Caco-2 (cell line): ENCODE measurements around the gene LY6G5B. TPM values are rescaled to one million over a fixed set of nuclear protein-coding genes. Genes with fewer than 3 reads are reported as not detected.

Experiments used
- BruUV-seq: library from RNA; stranded (reverse); fragments of 400-500 nt; replicated peaks from 2 replicates; lab custom pipeline; 2021; lab: Mats Ljungman, UMichigan
- CTCF ChIA-PET: fragments of 300-600 bp; sonication (Branson Sonifier 250); formaldehyde crosslinking; loops from one replicate; lab custom pipeline; 2022; ENCODE audit warnings: antibody characterized with exemption; lab: Charles Lee
- POLR2A ChIA-PET: fragments of 300-600 bp; sonication (Branson Sonifier 250); formaldehyde crosslinking; loops from one replicate; lab custom pipeline; 2022; ENCODE audit warnings: antibody characterized with exemption; lab: Charles Lee
- DNase-seq, 2 experiments: peaks; one replicate each; pipeline versions ENCODE4 v3.0.0 to v3.0.0-alpha.2; 2020 to 2022
- H3K27me3 ChIP-seq: replicated peaks from 2 replicates; pipeline ENCODE4 v1.6.0; 2011; ENCODE audit warnings: low read length; ENCODE audit not compliant: control insufficient read depth, insufficient read depth
- H3K36me3 ChIP-seq: 2 replicates; pipeline ENCODE4 v1.5.1; 2011; ENCODE audit warnings: low read length; ENCODE audit not compliant: control insufficient read depth, insufficient read depth
- H3K4me1 ChIP-seq: fragments of 250-450 bp; sonication (Bioruptor Pico); 2 replicates; pipeline ENCODE4 v1.5.1; 2020; ENCODE audit warnings: mild to moderate bottlenecking
- H3K4me3 ChIP-seq: 2 replicates; pipeline ENCODE4 v1.5.1; 2011; ENCODE audit warnings: low read depth, mild to moderate bottlenecking, control low read depth, low read length
- H3K9me3 ChIP-seq: fragments of 250-450 bp; sonication (Bioruptor Pico); 2 replicates; pipeline ENCODE4 v1.5.1; 2020; ENCODE audit warnings: mild to moderate bottlenecking, moderate library complexity
- H3K27ac Mint-ChIP-seq: one replicate; pipeline ENCODE4 v1.8.0; 2022; ENCODE audit warnings: mixed read lengths; ENCODE audit not compliant: unreplicated experiment
- H3K27me3 Mint-ChIP-seq: one replicate; pipeline ENCODE4 v1.8.0; 2022; ENCODE audit warnings: mixed read lengths; ENCODE audit not compliant: insufficient read depth, unreplicated experiment
- H3K36me3 Mint-ChIP-seq: one replicate; pipeline ENCODE4 v1.8.0; 2022; ENCODE audit warnings: mild to moderate bottlenecking, mixed read lengths; ENCODE audit not compliant: insufficient read depth, unreplicated experiment
- H3K4me1 Mint-ChIP-seq: one replicate; pipeline ENCODE4 v1.8.0; 2022; ENCODE audit warnings: low read depth, mixed read lengths; ENCODE audit not compliant: unreplicated experiment
- H3K4me3 Mint-ChIP-seq: one replicate; pipeline ENCODE4 v1.8.0; 2022; ENCODE audit warnings: mild to moderate bottlenecking, moderate library complexity, mixed read lengths; ENCODE audit not compliant: unreplicated experiment
- H3K9me3 Mint-ChIP-seq: one replicate; pipeline ENCODE4 v1.8.0; 2022; ENCODE audit warnings: mixed read lengths; ENCODE audit not compliant: unreplicated experiment
- CTCF ChIP-seq, 2 experiments: fragments of 200-600 bp in 1 of 2; IDR thresholded peaks; 1 replicate in 1 of 2; 2 replicates in 1 of 2; pipeline versions ENCODE4 v1.5.1 to v1.8.0; 2011 to 2022; ENCODE audit warnings: antibody characterized with exemption in 1 of 2, control low read depth in 1 of 2, inconsistent platforms in 1 of 2, low read depth in 1 of 2, low read length in 1 of 2, mild to moderate bottlenecking in 1 of 2, moderate library complexity in 1 of 2; ENCODE audit not compliant: insufficient read depth in 1 of 2, severe bottlenecking in 1 of 2, unreplicated experiment in 1 of 2
- intact Hi-C: fragments of 100-400 bp; cut with micrococcal nuclease; formaldehyde crosslinking; loops from one replicate; pipeline ENCODE4 v1.10.0; 2022; ENCODE audit not compliant: unreplicated experiment
- total RNA-seq: library from RNA; stranded (reverse); gene quantifications from 2 replicates; pipeline ENCODE4 v1.2.3, GENCODE V29; 2022

Gene LY6G5B
- total RNA-seq, 1 experiment from 2014 or later, result 17.5 TPM

DNA sequence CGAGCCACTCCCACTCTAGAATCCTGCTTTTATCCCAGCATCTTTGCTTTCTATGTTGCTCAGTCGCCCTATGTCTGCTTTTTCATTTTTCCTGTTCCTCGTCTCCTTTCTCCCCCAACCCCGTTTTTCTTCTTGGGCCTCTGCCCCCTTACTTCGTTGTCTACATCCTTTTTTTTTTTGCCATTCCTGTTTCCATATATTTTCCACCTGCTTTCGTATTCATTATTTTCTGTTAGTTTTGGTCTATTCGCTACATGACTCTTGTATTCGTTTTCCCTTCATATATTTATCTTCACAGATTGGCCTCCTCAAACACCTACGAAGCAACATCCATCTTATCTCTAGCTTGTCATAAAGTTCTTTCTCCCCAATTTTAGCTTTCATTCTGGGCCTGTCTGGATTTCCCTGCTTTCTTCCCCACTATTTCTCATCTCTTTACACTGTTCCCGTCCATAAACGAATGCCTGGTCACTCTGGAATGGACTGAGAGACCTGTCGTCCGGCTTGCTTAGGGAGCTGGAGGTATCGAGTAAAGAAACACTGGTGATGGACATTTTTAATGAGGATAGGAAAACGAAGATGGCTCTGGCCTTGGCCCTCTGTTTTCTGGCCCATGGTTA is 48.3 kb upstream of the LY6G5B start:
- ChIA-PET CTCF (interaction anchor here (1.0 kb wide), 1 partner anchor 36 kb away, joined by 3 read pairs; the partner anchor contains the start of gene LST1), POLR2A (interaction anchor here (0.5 to 1.8 kb wide), 4 partner anchors 31 to 43 kb away, joined by 3 to 13 read pairs (median 4); partner anchors contain the start of genes APOM, BAG6, C6orf47 and GPANK1)
- H3K27me3 ChIP-seq, result no peaks in the 10 kb centered on the region
- BruUV-seq, result TSS peak; percentile 62
- intact Hi-C loops, result loop anchor here (2.0 kb wide), 1 partner anchor 31 kb away; the partner anchor contains the start of gene BAG6
- Mint-ChIP-seq H3K9me3 (no peaks in the 10 kb centered on the region), H3K4me1 (peaks cover 12% of the 10 kb centered on the region), H3K4me3 (peak overlapping the region; percentile 83), H3K36me3 (peaks cover 62% of the 10 kb centered on the region), H3K27ac (peak overlapping the region; percentile 99), H3K27me3 (no peaks in the 10 kb centered on the region)
- peaks cover 9% of the 10 kb centered on the region for H3K4me1 ChIP-seq
- H3K36me3 ChIP-seq, result peaks cover 16% of the 10 kb centered on the region
- DNase-seq, result no peak
- TF ChIP-seq CTCF (IDR thresholded peaks at IDR 0.05; ENCODE audit: insufficient read depth in 1 of 2, low read depth in 1 of 2, low read length in 1 of 2, severe bottlenecking in 1 of 2, unreplicated experiment in 1 of 2), result no peak
- H3K4me3 ChIP-seq, result peak overlapping the region; percentile 77
- no peaks in the 10 kb centered on the region for H3K9me3 ChIP-seq

GRCh38 chr6:31621991-31622390 is 47.8 kb upstream of the LY6G5B start:
- no peaks in the 10 kb centered on the region for H3K9me3 Mint-ChIP-seq
- Histone ChIP-seq H3K27me3 (no peaks in the 10 kb centered on the region), H3K4me1 (peaks cover 9% of the 10 kb centered on the region), H3K4me3 (peak overlapping the region; percentile 77), H3K36me3 (peaks cover 18% of the 10 kb centered on the region), H3K9me3 (no peaks in the 10 kb centered on the region)
- ChIA-PET POLR2A (interaction anchor here (0.5 to 1.4 kb wide), 4 partner anchors 30 to 43 kb away, joined by 3 to 4 read pairs (median 4); partner anchors contain the start of genes APOM, BAG6, C6orf47 and GPANK1), CTCF (no interaction called here)
- intact Hi-C loops, result loop anchor here (2.0 kb wide), 1 partner anchor 31 kb away; the partner anchor contains the start of gene BAG6
- H3K4me3 Mint-ChIP-seq, result peak overlapping the region; percentile 83
- H3K27ac Mint-ChIP-seq, result peak overlapping the region; percentile 99
- peaks cover 68% of the 10 kb centered on the region for H3K36me3 Mint-ChIP-seq
- DNase-seq, result no peak
- no peaks in the 10 kb centered on the region for H3K27me3 Mint-ChIP-seq
- TF ChIP-seq CTCF (IDR thresholded peaks at IDR 0.05; ENCODE audit: insufficient read depth in 1 of 2, low read depth in 1 of 2, low read length in 1 of 2, severe bottlenecking in 1 of 2, unreplicated experiment in 1 of 2), result no peak
- peaks cover 12% of the 10 kb centered on the region for H3K4me1 Mint-ChIP-seq
- BruUV-seq, result no TSS peak

DNA sequence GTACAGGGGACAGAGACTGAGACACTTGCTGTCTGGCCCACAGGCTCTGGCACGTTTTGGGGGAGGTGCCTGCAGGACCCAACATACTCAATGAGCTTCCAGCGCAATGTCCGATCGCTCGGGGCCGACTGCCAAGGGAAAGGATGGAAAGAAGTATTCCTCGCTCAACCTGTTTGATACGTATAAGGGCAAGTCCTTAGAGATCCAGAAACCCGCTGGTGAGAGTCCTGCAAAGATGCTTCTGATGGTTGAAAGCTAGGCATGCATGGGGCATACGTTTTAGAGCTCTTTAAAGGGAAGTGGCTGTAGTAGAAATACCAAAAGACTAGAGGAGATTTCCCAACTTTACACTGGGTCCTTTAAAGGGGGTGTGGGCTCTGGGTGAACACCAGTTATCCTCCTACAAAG is 47.1 kb upstream of the LY6G5B start:
- H3K36me3 Mint-ChIP-seq, result peaks cover 75% of the 10 kb centered on the region
- no peaks in the 10 kb centered on the region for H3K9me3 ChIP-seq
- BruUV-seq, result no TSS peak
- H3K36me3 ChIP-seq, result peaks cover 20% of the 10 kb centered on the region
- TF ChIP-seq CTCF (IDR thresholded peaks at IDR 0.05; ENCODE audit: insufficient read depth in 1 of 2, low read depth in 1 of 2, low read length in 1 of 2, severe bottlenecking in 1 of 2, unreplicated experiment in 1 of 2), result no peak
- H3K4me1 ChIP-seq, result peaks cover 9% of the 10 kb centered on the region
- no peak for DNase-seq
- H3K9me3 Mint-ChIP-seq, result no peaks in the 10 kb centered on the region
- H3K4me1 Mint-ChIP-seq, result peaks cover 12% of the 10 kb centered on the region
- H3K27me3 Mint-ChIP-seq, result no peaks in the 10 kb centered on the region
- intact Hi-C loops, result no loop called here
- no peaks in the 10 kb centered on the region for H3K27me3 ChIP-seq
- H3K27ac Mint-ChIP-seq, result peak overlapping the region; percentile 99
- no peak overlapping the region for H3K4me3 ChIP-seq
- POLR2A ChIA-PET, result interaction anchor here (1.0 to 1.4 kb wide), 2 partner anchors 29 to 38 kb away, joined by 4 read pairs; partner anchors contain the start of genes BAG6 and C6orf47
- CTCF ChIA-PET, result no interaction called here
- H3K4me3 Mint-ChIP-seq, result peak overlapping the region; percentile 83
